Endothelial cell of umbilical vein (primary cell): ENCODE data around the gene ZNF621.

Experiments used
- CTCF ChIP-seq, 2 donors: IDR thresholded peaks; 1 replicate in 1 of 2; 2 replicates in 1 of 2; pipeline ENCODE4 v1.5.1; 2011; ENCODE audit warnings: low read length in 2 of 2, mild to moderate bottlenecking in 2 of 2, moderate library complexity in 2 of 2, control low read depth in 1 of 2, inconsistent platforms in 1 of 2, low read depth in 1 of 2; ENCODE audit not compliant: insufficient read depth in 1 of 2; ENCODE audit errors: extremely low read depth in 1 of 2
- EZH2 ChIP-seq: IDR thresholded peaks from 2 replicates; pipeline ENCODE4 v1.6.1; 2012; ENCODE audit warnings: borderline replicate concordance, low read depth, mild to moderate bottlenecking, moderate library complexity, low read length, inconsistent platforms; ENCODE audit not compliant: severe bottlenecking
- FOS ChIP-seq: IDR thresholded peaks from 2 replicates; pipeline ENCODE4 v1.6.1; 2011; ENCODE audit warnings: mild to moderate bottlenecking, low read length, moderate library complexity, borderline replicate concordance; ENCODE audit not compliant: insufficient read depth
- JUN ChIP-seq: IDR thresholded peaks from 2 replicates; pipeline ENCODE4 v1.6.1; 2011; ENCODE audit warnings: borderline replicate concordance, low read depth; ENCODE audit not compliant: insufficient read length, insufficient read depth
- MAX ChIP-seq: IDR thresholded peaks from 2 replicates; pipeline ENCODE4 v1.6.1; 2011; ENCODE audit not compliant: insufficient read depth, insufficient read length
- MYC ChIP-seq: IDR thresholded peaks from one replicate; pipeline ENCODE4 v1.6.1; 2011; ENCODE audit warnings: mild to moderate bottlenecking, low read depth, low read length
- POLR2A ChIP-seq: IDR thresholded peaks from 2 replicates; pipeline ENCODE4 v1.6.1; 2012; ENCODE audit warnings: low read depth, mild to moderate bottlenecking, control low read depth, low read length
- POLR2AphosphoS5 ChIP-seq: IDR thresholded peaks from 2 replicates; pipeline ENCODE4 v1.6.1; 2012; ENCODE audit warnings: low read depth, mild to moderate bottlenecking, control low read depth, low read length, moderate library complexity; ENCODE audit not compliant: insufficient read depth

GRCh38 chr3:40532252-40532651 is 7.5 kb downstream of the ZNF621 start:
- TF ChIP-seq POLR2A (no peak), CTCF (IDR thresholded peaks at IDR 0.05; ENCODE audit: extremely low read depth in 1 of 2, insufficient read depth in 1 of 2, low read depth in 1 of 2, low read length in 2 of 2) (no peak), EZH2 (no peak), POLR2AphosphoS5 (no peak), JUN (peak; percentile 8), MAX (no peak), FOS (no peak), MYC (no peak)
